DMS53 treated with DMSO at 0.1 percent for 48 hours (cell line): ENCODE measurements around the gene ASRGL1.

Experiments
- DNase-seq: peaks from one replicate; lab custom pipeline; 2025; ENCODE audit not compliant: unreplicated experiment; lab: John Stamatoyannopoulos, UW

Gene ASRGL1

DNA sequence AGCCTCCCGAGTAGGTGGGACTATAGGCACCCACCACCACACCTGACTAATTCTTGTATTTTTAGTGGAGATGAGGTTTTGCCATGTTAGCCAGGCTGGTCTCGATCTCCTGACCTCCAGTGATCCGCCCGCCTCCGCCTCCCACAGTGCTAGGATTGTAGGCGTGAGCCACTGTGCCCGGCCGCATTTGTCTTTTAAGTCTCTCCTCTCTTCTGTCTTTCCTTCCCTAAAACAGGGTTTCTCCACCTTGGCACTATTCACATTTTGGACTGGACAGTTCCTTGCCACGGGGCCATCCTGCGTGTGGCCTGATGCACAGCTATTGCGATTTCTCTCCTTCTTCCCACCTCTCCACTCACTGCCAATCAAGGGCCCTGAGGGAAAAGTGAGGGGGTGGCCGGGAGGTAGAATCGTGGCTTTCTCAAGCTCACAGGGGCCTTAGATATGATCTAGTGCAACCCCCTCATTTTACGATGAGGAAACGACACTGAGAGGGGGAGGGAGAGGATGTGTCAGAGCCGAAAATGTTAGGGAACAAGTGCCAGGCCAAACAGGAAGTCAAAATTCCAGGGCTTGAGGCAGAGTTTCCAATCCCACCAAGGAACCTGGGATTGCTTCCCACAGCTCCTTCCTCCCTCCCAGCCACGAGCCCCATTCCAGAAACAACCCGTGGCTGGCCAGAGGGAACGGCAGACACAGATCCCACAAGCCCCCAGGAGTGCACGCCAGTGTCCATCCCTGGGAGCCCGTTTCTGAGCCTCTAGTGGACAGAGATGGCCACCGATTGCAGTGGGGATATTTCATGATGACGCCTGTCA lies 102.7 kb downstream of the ASRGL1 start:
- DNase-seq, result no peak
